BJ (cell line): Measurements from ENCODE around the gene SHQ1. TPM values are rescaled to one million over a fixed set of nuclear protein-coding genes. Genes with fewer than 3 reads are reported as not detected.

ENCODE experiments used
- CTCF ChIA-PET: fragments of 350-600 bp; formaldehyde crosslinking; extraction: SDS; loops from one replicate; lab custom pipeline; 2021; ENCODE audit warnings: antibody characterized with exemption, inconsistent platforms; lab: Yijun Ruan, JAX
- POLR2A ChIA-PET: fragments of 300-600 bp; sonication (Branson Sonifier 250); formaldehyde crosslinking; extraction: SDS; loops from one replicate; lab custom pipeline; 2021; ENCODE audit warnings: antibody characterized with exemption; lab: Charles Lee
- DNase-seq: peaks from one replicate; pipeline ENCODE4 v3.0.0-alpha.2; 2011; ENCODE audit warnings: low read depth
- H3K27me3 ChIP-seq: 2 replicates; pipeline ENCODE4 v1.6.0; 2011; ENCODE audit warnings: low read length; ENCODE audit not compliant: control insufficient read depth, insufficient read depth
- H3K36me3 ChIP-seq: 2 replicates; pipeline ENCODE4 v1.5.1; 2011; ENCODE audit warnings: low read length; ENCODE audit not compliant: control insufficient read depth, insufficient read depth
- H3K4me3 ChIP-seq: 2 replicates; pipeline ENCODE4 v1.5.1; 2011; ENCODE audit warnings: low read depth, mild to moderate bottlenecking, control low read depth, low read length
- polyA plus RNA-seq: library from polyadenylated mRNA; depleted of rRNA; stranded (reverse); fragments of >200 nt; gene quantifications from 2 replicates; pipeline ENCODE4 v1.2.3, GENCODE V29; 2011
- TF ChIP-seq, protein P1 (sequence below): IDR thresholded peaks from 2 replicates; pipeline ENCODE4 v1.5.1; 2011; ENCODE audit warnings: low read depth, mild to moderate bottlenecking, control low read depth, inconsistent platforms, low read length, moderate library complexity; ENCODE audit not compliant: insufficient read depth

Gene SHQ1
- polyA plus RNA-seq, 1 experiment = 9.5 TPM

GRCh38 chr3:72892870-72893269, 44.6 kb upstream of the SHQ1 start:
- no peak overlapping the region for H3K4me3 ChIP-seq
- no peak for DNase-seq
- POLR2A ChIA-PET = no interaction called here
- H3K36me3 ChIP-seq = no peaks in the 10 kb centered on the region
- TF ChIP-seq, protein P1, sequence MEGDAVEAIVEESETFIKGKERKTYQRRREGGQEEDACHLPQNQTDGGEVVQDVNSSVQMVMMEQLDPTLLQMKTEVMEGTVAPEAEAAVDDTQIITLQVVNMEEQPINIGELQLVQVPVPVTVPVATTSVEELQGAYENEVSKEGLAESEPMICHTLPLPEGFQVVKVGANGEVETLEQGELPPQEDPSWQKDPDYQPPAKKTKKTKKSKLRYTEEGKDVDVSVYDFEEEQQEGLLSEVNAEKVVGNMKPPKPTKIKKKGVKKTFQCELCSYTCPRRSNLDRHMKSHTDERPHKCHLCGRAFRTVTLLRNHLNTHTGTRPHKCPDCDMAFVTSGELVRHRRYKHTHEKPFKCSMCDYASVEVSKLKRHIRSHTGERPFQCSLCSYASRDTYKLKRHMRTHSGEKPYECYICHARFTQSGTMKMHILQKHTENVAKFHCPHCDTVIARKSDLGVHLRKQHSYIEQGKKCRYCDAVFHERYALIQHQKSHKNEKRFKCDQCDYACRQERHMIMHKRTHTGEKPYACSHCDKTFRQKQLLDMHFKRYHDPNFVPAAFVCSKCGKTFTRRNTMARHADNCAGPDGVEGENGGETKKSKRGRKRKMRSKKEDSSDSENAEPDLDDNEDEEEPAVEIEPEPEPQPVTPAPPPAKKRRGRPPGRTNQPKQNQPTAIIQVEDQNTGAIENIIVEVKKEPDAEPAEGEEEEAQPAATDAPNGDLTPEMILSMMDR = 0 out of 2 replicates have a peak, but pooled peaks have one; percentile 13
- CTCF ChIA-PET = interaction anchor here (1.2 to 1.8 kb wide), 3 partner anchors 20 to 42 kb away, joined by 3 to 9 read pairs (median 5); no protein-coding TSS in a partner anchor
- no peaks in the 10 kb centered on the region for H3K27me3 ChIP-seq

DNA sequence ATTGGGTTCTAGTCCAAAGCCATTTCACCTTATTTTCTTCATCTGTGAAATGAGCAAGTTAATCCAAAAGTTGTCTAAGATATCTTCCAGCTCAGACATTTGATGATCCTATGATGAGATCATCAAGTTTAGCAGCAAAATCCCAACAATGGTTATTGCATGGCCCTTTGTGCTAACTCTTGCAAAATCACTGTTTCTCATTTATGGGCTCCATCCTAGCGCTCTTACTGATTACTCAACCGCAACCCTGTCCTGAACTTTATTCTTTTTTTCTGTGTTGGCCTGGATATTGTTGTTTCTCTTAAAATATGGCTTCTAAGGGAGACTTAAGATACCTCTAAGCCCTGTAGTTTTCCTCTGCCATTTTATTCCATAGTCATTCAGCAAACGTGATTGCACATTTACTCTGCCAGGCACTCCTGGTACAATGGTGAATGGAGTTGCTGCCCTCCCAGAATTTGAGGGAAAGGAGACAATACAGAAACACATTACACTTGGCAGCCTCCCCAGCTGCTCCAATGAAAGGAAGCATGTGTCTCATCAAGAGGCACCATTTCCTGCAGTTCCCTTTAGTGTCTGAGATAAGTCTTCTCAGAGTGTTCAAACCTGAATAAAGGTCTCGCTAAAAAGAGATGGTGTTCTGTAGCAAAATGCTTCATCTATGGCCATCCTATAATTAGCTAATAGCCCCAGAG, 44.0 kb upstream of the SHQ1 start:
- TF ChIP-seq, protein P1 = no peak
- H3K27me3 ChIP-seq = no peaks in the 10 kb centered on the region
- ChIA-PET POLR2A (no interaction called here), CTCF (interaction anchor here (0.8 to 1.8 kb wide), 5 partner anchors 11 to 137 kb away, joined by 3 to 9 read pairs (median 3); no protein-coding TSS in a partner anchor)
- DNase-seq = peak; percentile 87
- no peaks in the 10 kb centered on the region for H3K36me3 ChIP-seq
- no peak overlapping the region for H3K4me3 ChIP-seq

DNA sequence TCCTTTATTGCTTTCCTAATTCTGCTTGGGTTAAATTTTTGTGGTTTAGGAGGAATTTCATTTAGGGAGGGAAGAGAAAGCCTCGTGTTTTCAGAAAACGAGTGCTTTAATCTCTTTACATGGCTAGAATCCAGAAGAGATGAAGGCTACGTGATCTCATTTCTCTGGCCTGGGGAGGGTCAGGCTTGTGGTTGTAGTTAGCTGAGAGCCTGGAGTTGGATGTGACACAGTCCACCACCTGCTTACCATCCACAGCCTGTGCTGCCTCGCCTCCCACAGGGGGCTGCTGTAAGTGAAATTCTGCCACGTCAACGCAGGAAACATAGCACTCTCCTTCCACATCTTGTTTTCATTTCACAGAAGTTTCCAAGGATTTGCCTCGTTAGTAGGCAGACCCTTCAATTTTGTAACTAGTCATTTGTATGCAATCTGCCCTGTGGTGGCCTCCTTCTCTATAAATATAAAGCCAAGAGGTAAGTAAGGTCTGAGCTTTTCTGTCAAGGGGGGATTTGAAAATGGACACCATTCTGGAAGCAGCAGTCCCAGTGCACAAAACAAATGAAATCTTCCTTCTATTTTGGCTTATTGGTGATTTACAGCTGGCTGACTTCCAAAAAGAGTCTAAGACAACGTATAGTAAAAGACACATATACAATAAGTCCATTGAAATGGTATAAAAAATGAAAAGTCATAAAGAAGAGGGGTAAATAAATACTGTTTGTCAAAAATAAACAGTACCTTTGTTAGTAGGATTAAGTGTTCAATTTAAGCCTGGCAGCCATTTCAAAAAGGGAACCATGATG, 43.0 kb upstream of the SHQ1 start:
- DNase-seq = peak; percentile 97
- ChIA-PET CTCF (interaction anchor here (0.5 to 1.8 kb wide), 7 partner anchors 12 to 164 kb away, joined by 3 to 9 read pairs (median 3); no protein-coding TSS in a partner anchor), POLR2A (interaction anchor here (0.6 kb wide), 1 partner anchor 836 kb away, joined by 3 read pairs; no protein-coding TSS in a partner anchor)
- TF ChIP-seq, protein P1 = peak; percentile 29
- Histone ChIP-seq H3K4me3 (no peak overlapping the region), H3K27me3 (no peaks in the 10 kb centered on the region), H3K36me3 (no peaks in the 10 kb centered on the region)

DNA sequence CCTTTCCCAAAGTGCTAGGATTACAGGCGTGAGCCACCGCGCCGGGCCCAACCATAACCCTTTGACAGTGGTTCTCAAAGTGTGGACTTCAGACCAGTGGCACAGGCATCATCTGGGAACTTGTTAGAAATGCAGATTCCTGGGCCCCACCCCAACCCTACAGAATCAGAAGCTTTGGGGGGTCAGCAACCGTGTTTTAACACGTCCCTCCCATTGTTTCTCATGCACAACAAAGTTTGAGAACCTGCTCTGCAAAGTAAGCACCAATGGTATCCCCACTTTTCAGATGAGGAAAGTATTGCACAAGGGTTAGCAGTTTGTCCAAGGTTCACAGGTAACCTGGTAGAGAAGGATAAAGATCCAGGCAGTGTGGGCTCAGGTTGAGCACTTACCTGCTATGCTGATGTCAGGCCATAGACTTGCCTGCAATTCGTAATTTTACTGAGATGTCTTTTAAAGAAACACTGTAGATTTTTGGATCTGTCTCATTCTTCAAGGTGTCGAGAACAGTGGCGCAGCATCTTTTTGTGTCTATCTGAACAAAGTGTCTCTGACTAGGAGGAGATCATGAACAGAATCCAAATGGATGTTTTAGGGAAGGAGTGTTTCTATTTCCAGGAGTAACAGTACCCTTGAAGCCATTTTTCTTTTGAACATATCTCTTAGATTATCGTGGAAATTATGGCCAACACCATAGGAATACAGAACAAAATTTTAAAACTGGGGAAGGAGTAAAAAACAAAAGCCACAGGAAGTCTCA, 42.1 kb upstream of the SHQ1 start:
- Histone ChIP-seq H3K27me3 (no peaks in the 10 kb centered on the region), H3K36me3 (no peaks in the 10 kb centered on the region), H3K4me3 (no peak overlapping the region)
- CTCF ChIA-PET = interaction anchor here (0.7 to 1.0 kb wide), 2 partner anchors 34 to 39 kb away, joined by 3 to 4 read pairs; no protein-coding TSS in a partner anchor
- TF ChIP-seq, protein P1 = no peak
- no peak for DNase-seq
- POLR2A ChIA-PET = no interaction called here
